HepG2 (cell line): ENCODE measurements around the gene IQGAP3. TPM values are rescaled to one million over a fixed set of nuclear protein-coding genes. Genes with fewer than 3 reads are reported as not detected.

Experiments used
- ATAC-seq: fragments of 200-7000 bp; cut with Tn5 transposase; 3 replicates; pipeline ENCODE4 v1.9.1; 2020; ENCODE audit warnings: mild to moderate bottlenecking, moderate library complexity
- BruUV-seq: library from RNA; stranded (reverse); fragments of 400-500 nt; replicated peaks from 2 replicates; lab custom pipeline; 2021; lab: Mats Ljungman, UMichigan
- CTCF ChIA-PET: fragments of 300-600 bp; formaldehyde crosslinking; extraction: SDS; loops from one replicate; lab custom pipeline; 2021; ENCODE audit warnings: low total read pairs, inconsistent platforms, low intra/inter-chr PET ratio; lab: Yijun Ruan, JAX
- POLR2A ChIA-PET: fragments of 350-600 bp; sonication (Branson Sonifier 250); formaldehyde crosslinking; loops from one replicate; lab custom pipeline; 2020; ENCODE audit warnings: antibody characterized with exemption, inconsistent platforms; lab: Yijun Ruan, JAX
- DNase-seq: peaks from one replicate; pipeline ENCODE4 v3.0.0-alpha.2; 2015; ENCODE audit warnings: low spot score
- FAIRE-seq: peaks from 3 replicates; lab custom pipeline; 2011; peaks lifted over from hg19 to GRCh38; lab: Jason Lieb, UNC
- H2AFZ ChIP-seq: one replicate; pipeline ENCODE4 v1.6.1; 2011; ENCODE audit warnings: low read length, inconsistent platforms
- H3K27ac ChIP-seq: fragments of 300-600 bp; 3 replicates; pipeline ENCODE4 v1.8.0; 2011; ENCODE audit warnings: mixed run types, mild to moderate bottlenecking, mixed read lengths, low read length, inconsistent platforms; ENCODE audit not compliant: insufficient read depth; ENCODE audit errors: extremely low read length
- H3K27me3 ChIP-seq, 2 experiments: fragments of 200-600 bp in 1 of 2; 2 replicates in 1 of 2; 3 replicates in 1 of 2; pipeline versions ENCODE4 v1.6.0 to v1.8.0; 2011; ENCODE audit warnings: low read length in 2 of 2, mild to moderate bottlenecking in 2 of 2, moderate library complexity in 2 of 2, inconsistent platforms in 1 of 2; ENCODE audit not compliant: insufficient read depth in 2 of 2, control insufficient read depth in 1 of 2
- H3K36me3 ChIP-seq, 2 experiments: fragments of 200-600 bp in 1 of 2; replicated peaks in 1 of 2; 2 replicates in 1 of 2; 3 replicates in 1 of 2; pipeline versions ENCODE4 v1.5.1 to v1.8.0; 2011; ENCODE audit warnings: low read length in 2 of 2, inconsistent platforms in 1 of 2; ENCODE audit not compliant: insufficient read depth in 2 of 2, control insufficient read depth in 1 of 2
- H3K4me1 ChIP-seq: 2 replicates; pipeline ENCODE4 v1.5.1; 2012; ENCODE audit warnings: low read length, inconsistent platforms; ENCODE audit not compliant: insufficient read depth
- H3K4me2 ChIP-seq: 2 replicates; pipeline ENCODE4 v1.6.0; 2011; ENCODE audit warnings: low read depth, low read length, inconsistent platforms
- H3K4me3 ChIP-seq, 3 experiments: fragments of 200-600 bp in 1 of 3; sonication (generic), shearing (Covaris generic) in 1 of 3; replicated peaks in 1 of 3; 2 replicates each; pipeline ENCODE4 v1.5.1; 2011 to 2016; ENCODE audit warnings: low read length in 3 of 3, inconsistent platforms in 2 of 3, low read depth in 2 of 3, mild to moderate bottlenecking in 2 of 3, control low read depth in 1 of 3, mixed read lengths in 1 of 3; ENCODE audit not compliant: insufficient read depth in 1 of 3
- H3K79me2 ChIP-seq: one replicate; pipeline ENCODE4 v1.6.1; 2011; ENCODE audit warnings: low read length, inconsistent platforms; ENCODE audit not compliant: insufficient read depth
- H3K9ac ChIP-seq: 2 replicates; pipeline ENCODE4 v1.6.0; 2011; ENCODE audit warnings: mild to moderate bottlenecking, low read depth, low read length, inconsistent platforms; ENCODE audit not compliant: insufficient read depth
- H3K9me3 ChIP-seq: 2 replicates; pipeline ENCODE4 v1.5.1; 2012; ENCODE audit warnings: mild to moderate bottlenecking, low read length
- H4K20me1 ChIP-seq: 2 replicates; pipeline ENCODE4 v1.6.0; 2011; ENCODE audit warnings: inconsistent platforms, mild to moderate bottlenecking, low read length, moderate library complexity; ENCODE audit not compliant: insufficient read depth
- DBP ChIP-seq: sonication (generic); formaldehyde crosslinking; IDR thresholded peaks from 2 replicates; pipeline ENCODE4 v1.4.0; 2020; ENCODE audit warnings: missing genetic modification reagents; ENCODE audit errors: not compliant biosample characterization
- IRF2 ChIP-seq: IDR thresholded peaks from 2 replicates; pipeline ENCODE4 v1.6.1; 2018; ENCODE audit warnings: missing genetic modification reagents, missing compliant biosample characterization
- MBNL3 ChIP-seq: fragments of 250-450 bp; sonication (Bioruptor Pico); conservative IDR thresholded peaks from 2 replicates; pipeline ENCODE4 v1.8.0; 2022; ENCODE audit warnings: mild to moderate bottlenecking, inconsistent platforms
- RAD21 ChIP-seq: fragments of 450-650 bp; formaldehyde crosslinking; IDR thresholded peaks from 2 replicates; pipeline ENCODE4 v1.5.0; 2020; ENCODE audit warnings: mild to moderate bottlenecking
- RFX5 ChIP-seq: IDR thresholded peaks from 2 replicates; pipeline ENCODE4 v1.6.1; 2011; ENCODE audit warnings: low read depth, low read length, improper control_type of control experiment
- RFXAP ChIP-seq: sonication (generic); formaldehyde crosslinking; IDR thresholded peaks from 2 replicates; pipeline ENCODE4 v1.4.0; 2020; ENCODE audit warnings: missing genetic modification reagents, borderline replicate concordance
- TP53 ChIP-seq: sonication (generic); formaldehyde crosslinking; conservative IDR thresholded peaks from 2 replicates; pipeline ENCODE4 v1.4.0; 2020; ENCODE audit warnings: missing genetic modification reagents
- ZFP91 ChIP-seq: sonication (generic); formaldehyde crosslinking; IDR thresholded peaks from 2 replicates; pipeline ENCODE4 v1.9.0; 2022; ENCODE audit warnings: missing genetic modification reagents, mild to moderate bottlenecking, borderline replicate concordance
- ZNF12 ChIP-seq: sonication (generic); formaldehyde crosslinking; IDR thresholded peaks from 2 replicates; pipeline ENCODE4 v1.5.0; 2020; ENCODE audit warnings: missing genetic modification reagents
- ZNF780A ChIP-seq: sonication (generic); formaldehyde crosslinking; IDR thresholded peaks from 2 replicates; pipeline ENCODE4 v1.8.0; 2022; ENCODE audit warnings: mild to moderate bottlenecking, missing genetic modification reagents, moderate library complexity
- ZSCAN20 ChIP-seq: sonication (generic); formaldehyde crosslinking; IDR thresholded peaks from 2 replicates; pipeline ENCODE4 v1.4.0; 2020; ENCODE audit warnings: missing genetic modification reagents, mild to moderate bottlenecking, borderline replicate concordance
- WGBS: methylation state at CpG from one replicate; pipeline ENCODE4 v1.1.6; 2017; ENCODE audit warnings: low lambda C conversion rate; 5-methylcytosine and 5-hydroxymethylcytosine counted together
- in situ Hi-C: cut with HindIII; loops from 2 replicates; pipeline ENCODE4 v1.10.0; 2017; ENCODE audit warnings: low pct_unique_long_range_greater_than_20kb; ENCODE audit not compliant: extremely low pct_ligation_motif_present
- intact Hi-C: fragments of 100-400 bp; cut with micrococcal nuclease; formaldehyde crosslinking; loops from one replicate; pipeline ENCODE4 v1.10.0; 2022; ENCODE audit not compliant: unreplicated experiment
- polyA plus RNA-seq, 8 experiments: library from polyadenylated mRNA; depleted of rRNA in 3 of 8; stranded (reverse) in 7 of 8; unstranded in 1 of 8; fragments of >200 nt; fragmentation: Illumina TruSeq in 4 of 8; extraction: Trizol in 4 of 8; gene quantifications; 2 replicates each; pipeline versions ENCODE4 v1.2.1 to v1.2.3, GENCODE V29; 2011 to 2016; ENCODE audit warnings: low read depth in 4 of 8, missing spikeins in 1 of 8, mixed read lengths in 1 of 8; ENCODE audit not compliant: insufficient read depth in 1 of 8
- total RNA-seq, 5 experiments: library from RNA; depleted of rRNA; stranded (reverse); fragments of >200 nt; fragmentation: Illumina TruSeq; extraction: Trizol; gene quantifications; 2 replicates each; pipeline ENCODE4 v1.2.3, GENCODE V29; 2016; ENCODE audit warnings: low read depth in 1 of 5
- TF ChIP-seq, protein P1 (sequence below): sonication (generic); formaldehyde crosslinking; IDR thresholded peaks from 2 replicates; pipeline ENCODE4 v1.5.0; 2020; ENCODE audit warnings: mild to moderate bottlenecking, missing genetic modification reagents, moderate library complexity

The IQGAP3 gene
- total and polyA plus RNA-seq, 2 of the 13 experiments (the other 11 are each of a cell fraction or from before 2014, with no cell fraction given): 13.5 to 14.1 TPM

GRCh38 chr1:156584813-156585212 is 12.4 kb upstream of the IQGAP3 start (continued):
- 0 out of 2 replicates have a peak, but pooled peaks have one; percentile 36 for TF ChIP-seq ZFP91 (CRISPR knock-in tag)
- TF ChIP-seq, protein P1, sequence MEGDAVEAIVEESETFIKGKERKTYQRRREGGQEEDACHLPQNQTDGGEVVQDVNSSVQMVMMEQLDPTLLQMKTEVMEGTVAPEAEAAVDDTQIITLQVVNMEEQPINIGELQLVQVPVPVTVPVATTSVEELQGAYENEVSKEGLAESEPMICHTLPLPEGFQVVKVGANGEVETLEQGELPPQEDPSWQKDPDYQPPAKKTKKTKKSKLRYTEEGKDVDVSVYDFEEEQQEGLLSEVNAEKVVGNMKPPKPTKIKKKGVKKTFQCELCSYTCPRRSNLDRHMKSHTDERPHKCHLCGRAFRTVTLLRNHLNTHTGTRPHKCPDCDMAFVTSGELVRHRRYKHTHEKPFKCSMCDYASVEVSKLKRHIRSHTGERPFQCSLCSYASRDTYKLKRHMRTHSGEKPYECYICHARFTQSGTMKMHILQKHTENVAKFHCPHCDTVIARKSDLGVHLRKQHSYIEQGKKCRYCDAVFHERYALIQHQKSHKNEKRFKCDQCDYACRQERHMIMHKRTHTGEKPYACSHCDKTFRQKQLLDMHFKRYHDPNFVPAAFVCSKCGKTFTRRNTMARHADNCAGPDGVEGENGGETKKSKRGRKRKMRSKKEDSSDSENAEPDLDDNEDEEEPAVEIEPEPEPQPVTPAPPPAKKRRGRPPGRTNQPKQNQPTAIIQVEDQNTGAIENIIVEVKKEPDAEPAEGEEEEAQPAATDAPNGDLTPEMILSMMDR (CRISPR knock-in tag): peak; percentile 75
- TF ChIP-seq RAD21 (CRISPR knock-in tag): 0 out of 2 replicates have a peak, but pooled peaks have one; percentile 12
- TF ChIP-seq DBP (CRISPR knock-in tag): no peak

DNA sequence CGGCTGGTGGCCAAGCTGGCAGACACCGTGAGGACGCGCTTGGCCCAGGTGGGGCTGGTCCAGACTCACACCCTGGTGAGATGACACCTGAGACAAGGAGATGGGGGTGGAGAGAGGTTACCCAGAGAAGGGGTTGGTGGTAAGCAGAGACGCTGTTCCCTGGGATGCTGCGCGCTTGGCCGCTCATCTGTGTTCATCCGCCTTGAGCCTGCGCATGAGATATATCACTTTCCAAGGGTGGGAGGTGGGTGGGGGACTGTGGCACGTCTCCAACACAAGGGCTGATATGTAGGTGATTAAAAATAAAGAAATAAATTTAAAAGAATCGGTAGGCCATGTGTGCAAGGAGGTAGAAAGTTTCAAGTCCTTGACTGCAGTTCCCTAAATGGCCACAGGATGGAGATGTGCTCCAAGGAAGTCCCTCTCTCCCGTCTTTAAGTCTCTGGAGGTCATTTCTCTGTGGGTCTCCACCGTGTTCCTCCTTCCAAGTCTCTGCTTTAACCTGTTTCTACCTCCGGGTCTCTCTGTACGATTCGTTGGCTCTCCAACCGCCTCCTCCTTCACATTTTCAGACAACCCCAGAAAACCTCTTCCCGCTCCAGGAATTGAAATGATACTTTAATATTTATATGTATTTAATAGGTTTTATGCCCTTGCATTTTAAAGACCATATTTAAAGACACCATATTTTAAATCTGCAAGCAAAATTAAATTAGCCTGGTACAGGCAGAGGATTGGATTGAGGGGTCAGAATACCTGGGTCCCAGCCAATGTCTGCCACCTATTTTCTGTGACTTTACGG is 11.7 kb upstream of the IQGAP3 start:
- ATAC-seq (no peak; the same call in 2 of the 3 replicates), DNase-seq (peak; percentile 40), FAIRE-seq (peak; percentile 87)
- WGBS: 59% methylated on average over 20 of the region's 20 CpGs
- BruUV-seq: no TSS peak
- POLR2A ChIA-PET: no interaction called here
- no peak overlapping the region for H3K9ac ChIP-seq
- H3K4me3 ChIP-seq: no peak overlapping the region
- no peaks in the 10 kb centered on the region for H4K20me1 ChIP-seq
- H3K4me1 ChIP-seq: 0 out of 2 replicates have a peak, but pooled peaks cover 14% of the 10 kb centered on the region
- in situ Hi-C loops (no loop called here), intact Hi-C loops (loop anchor here (1.0 to 5.0 kb wide), 3 partner anchors 24 to 128 kb away; partner anchors contain the start of gene MEF2D)
- H3K79me2 ChIP-seq: no peaks in the 10 kb centered on the region
- H2AFZ ChIP-seq: no peak overlapping the region
- H3K4me2 ChIP-seq: no peak overlapping the region
- H3K9me3 ChIP-seq: no peaks in the 10 kb centered on the region
- no peaks in the 10 kb centered on the region for H3K36me3 ChIP-seq
- CTCF ChIA-PET: interaction anchor here (0.6 to 5.8 kb wide), 3 partner anchors 24 to 128 kb away, joined by 3 to 86 read pairs (median 7); no protein-coding TSS in a partner anchor
- no peak overlapping the region for H3K27ac ChIP-seq
- H3K27me3 ChIP-seq: peaks cover 6 to 39% of the 10 kb centered on the region in 2 experiments; a peak in 4 of 5 replicates
- TF ChIP-seq MBNL3 (CRISPR knock-in tag) (no peak), IRF2 (no peak), TP53 (CRISPR knock-in tag) (no peak), ZNF12 (CRISPR knock-in tag) (no peak), ZSCAN20 (CRISPR knock-in tag) (no peak), RFX5 (no peak), RFXAP (no peak), ZNF780A (no peak)
